Measurements from ENCODE around the gene GSN.

DNA sequence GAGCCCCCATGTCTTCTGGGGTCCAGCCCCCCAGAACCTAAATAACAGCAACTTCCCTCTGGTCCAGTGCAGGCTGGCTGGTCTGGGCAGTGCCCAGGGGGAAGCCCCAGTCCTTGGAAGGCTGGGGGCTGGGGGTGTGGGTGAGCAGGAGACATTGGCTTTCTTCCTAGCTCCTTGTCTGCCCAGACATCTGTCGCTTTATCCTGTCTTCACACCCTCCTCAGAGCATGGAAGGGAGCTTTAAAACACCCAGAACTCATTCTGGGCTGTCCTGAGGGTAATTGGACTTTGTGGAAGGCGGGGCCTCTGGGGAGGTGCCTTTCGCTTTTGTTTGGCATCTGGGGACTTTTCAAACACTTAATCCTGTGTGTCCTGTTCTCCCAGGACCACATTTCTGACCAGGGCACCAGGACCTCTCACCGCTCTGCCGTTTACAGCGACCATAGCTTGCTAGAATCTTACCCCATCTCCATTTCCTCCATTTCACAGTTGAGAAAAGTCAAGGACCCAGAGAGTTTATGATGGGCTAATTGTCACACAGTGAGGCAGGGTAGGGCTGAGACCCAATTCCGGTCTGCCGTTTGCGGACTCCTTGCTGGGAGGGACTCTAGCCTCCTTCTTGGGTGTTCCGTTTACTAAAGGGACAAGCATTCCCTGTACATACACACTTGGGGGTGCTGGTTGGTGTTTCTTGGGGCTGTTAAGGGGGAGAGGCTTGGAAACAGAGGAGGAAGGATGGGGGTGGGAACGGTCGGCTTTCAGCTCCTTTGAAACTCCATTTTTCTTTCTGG, 1.1 kb downstream of the GSN start:
- TF ChIP-seq, protein P1, sequence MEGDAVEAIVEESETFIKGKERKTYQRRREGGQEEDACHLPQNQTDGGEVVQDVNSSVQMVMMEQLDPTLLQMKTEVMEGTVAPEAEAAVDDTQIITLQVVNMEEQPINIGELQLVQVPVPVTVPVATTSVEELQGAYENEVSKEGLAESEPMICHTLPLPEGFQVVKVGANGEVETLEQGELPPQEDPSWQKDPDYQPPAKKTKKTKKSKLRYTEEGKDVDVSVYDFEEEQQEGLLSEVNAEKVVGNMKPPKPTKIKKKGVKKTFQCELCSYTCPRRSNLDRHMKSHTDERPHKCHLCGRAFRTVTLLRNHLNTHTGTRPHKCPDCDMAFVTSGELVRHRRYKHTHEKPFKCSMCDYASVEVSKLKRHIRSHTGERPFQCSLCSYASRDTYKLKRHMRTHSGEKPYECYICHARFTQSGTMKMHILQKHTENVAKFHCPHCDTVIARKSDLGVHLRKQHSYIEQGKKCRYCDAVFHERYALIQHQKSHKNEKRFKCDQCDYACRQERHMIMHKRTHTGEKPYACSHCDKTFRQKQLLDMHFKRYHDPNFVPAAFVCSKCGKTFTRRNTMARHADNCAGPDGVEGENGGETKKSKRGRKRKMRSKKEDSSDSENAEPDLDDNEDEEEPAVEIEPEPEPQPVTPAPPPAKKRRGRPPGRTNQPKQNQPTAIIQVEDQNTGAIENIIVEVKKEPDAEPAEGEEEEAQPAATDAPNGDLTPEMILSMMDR (IDR thresholded peaks at IDR 0.05) = no peak
- TF ChIP-seq EZH2 (IDR thresholded peaks at IDR 0.05; ENCODE audit: borderline replicate concordance, insufficient read depth, low read depth, low read length, poor library complexity, severe bottlenecking) = no peak
